Stomach (tissue), 4 donors: ENCODE data around the gene NCOA5.

Experiments used
- EP300 ChIP-seq: sonication (generic); formaldehyde crosslinking; IDR thresholded peaks from one replicate; pipeline ENCODE4 v1.6.1; 2017; ENCODE audit warnings: antibody characterized with exemption
- POLR2AphosphoS5 ChIP-seq, 3 donors: sonication (generic); formaldehyde crosslinking; IDR thresholded peaks; one replicate each; pipeline ENCODE4 v1.6.1; 2016; ENCODE audit warnings: antibody characterized with exemption in 3 of 3
- TF ChIP-seq, protein P1 (sequence below), 7 experiments: fragments of 450-650 bp in 4 of 7; fragments of 200-600 bp in 3 of 7; sonication (generic) in 3 of 7; IDR thresholded peaks; one replicate each; pipeline ENCODE4 v1.5.1; 2016 to 2019; ENCODE audit warnings: antibody characterized with exemption in 7 of 7, control low read depth in 2 of 7, mild to moderate bottlenecking in 1 of 7

DNA sequence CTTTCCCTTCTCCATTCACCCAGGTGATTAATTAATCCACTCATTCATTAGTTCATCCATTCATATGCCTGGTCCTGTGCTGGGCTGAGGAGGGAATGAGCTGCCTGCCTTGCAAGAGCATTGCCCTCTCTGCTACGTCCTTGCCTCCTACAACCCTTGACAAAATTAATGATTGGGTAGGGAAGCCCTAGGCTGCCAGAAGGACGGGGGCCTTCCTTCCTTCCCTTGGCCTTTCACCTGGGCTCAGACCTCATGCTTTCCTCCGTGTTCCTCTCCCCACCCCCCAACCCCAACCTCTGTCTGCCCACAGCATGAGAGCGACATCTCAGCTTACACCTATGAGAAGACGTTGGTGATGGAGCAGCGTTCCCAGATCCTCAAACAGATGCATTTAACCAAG, 35.2 kb downstream of the NCOA5 start:
- TF ChIP-seq, protein P1, sequence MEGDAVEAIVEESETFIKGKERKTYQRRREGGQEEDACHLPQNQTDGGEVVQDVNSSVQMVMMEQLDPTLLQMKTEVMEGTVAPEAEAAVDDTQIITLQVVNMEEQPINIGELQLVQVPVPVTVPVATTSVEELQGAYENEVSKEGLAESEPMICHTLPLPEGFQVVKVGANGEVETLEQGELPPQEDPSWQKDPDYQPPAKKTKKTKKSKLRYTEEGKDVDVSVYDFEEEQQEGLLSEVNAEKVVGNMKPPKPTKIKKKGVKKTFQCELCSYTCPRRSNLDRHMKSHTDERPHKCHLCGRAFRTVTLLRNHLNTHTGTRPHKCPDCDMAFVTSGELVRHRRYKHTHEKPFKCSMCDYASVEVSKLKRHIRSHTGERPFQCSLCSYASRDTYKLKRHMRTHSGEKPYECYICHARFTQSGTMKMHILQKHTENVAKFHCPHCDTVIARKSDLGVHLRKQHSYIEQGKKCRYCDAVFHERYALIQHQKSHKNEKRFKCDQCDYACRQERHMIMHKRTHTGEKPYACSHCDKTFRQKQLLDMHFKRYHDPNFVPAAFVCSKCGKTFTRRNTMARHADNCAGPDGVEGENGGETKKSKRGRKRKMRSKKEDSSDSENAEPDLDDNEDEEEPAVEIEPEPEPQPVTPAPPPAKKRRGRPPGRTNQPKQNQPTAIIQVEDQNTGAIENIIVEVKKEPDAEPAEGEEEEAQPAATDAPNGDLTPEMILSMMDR (IDR thresholded peaks at IDR 0.05), result no peak
- TF ChIP-seq POLR2AphosphoS5 (IDR thresholded peaks at IDR 0.05), result no peak
- TF ChIP-seq EP300, result no peak
